Nephron progenitor cell (in vitro differentiated cells): ENCODE measurements around the gene HSPBP1.

Experiments
- DNase-seq: peaks from one replicate; pipeline ENCODE4 v3.0.0; 2021
- H3K27ac Mint-ChIP-seq: 2 replicates; pipeline ENCODE4 v1.8.0; 2021; ENCODE audit warnings: mild to moderate bottlenecking, moderate library complexity, mixed read lengths
- H3K27me3 Mint-ChIP-seq: 2 replicates; pipeline ENCODE4 v1.8.0; 2021; ENCODE audit warnings: mild to moderate bottlenecking, low read depth, mixed read lengths; ENCODE audit not compliant: poor library complexity
- H3K36me3 Mint-ChIP-seq: 2 replicates; pipeline ENCODE4 v1.8.0; 2021; ENCODE audit warnings: low read depth, mixed read lengths
- H3K4me1 Mint-ChIP-seq: 2 replicates; pipeline ENCODE4 v1.8.0; 2021; ENCODE audit warnings: mixed read lengths
- H3K4me3 Mint-ChIP-seq: 2 replicates; pipeline ENCODE4 v1.8.0; 2021; ENCODE audit warnings: mild to moderate bottlenecking, moderate library complexity, mixed read lengths
- H3K9me3 Mint-ChIP-seq: 2 replicates; pipeline ENCODE4 v1.8.0; 2021; ENCODE audit warnings: mild to moderate bottlenecking, moderate library complexity, mixed read lengths
- TF ChIP-seq, protein P1 (sequence below): fragments of 200-600 bp; sonication (generic); IDR thresholded peaks from 2 replicates; pipeline ENCODE4 v1.5.0; 2021; ENCODE audit warnings: antibody characterized with exemption

HSPBP1 gene

GRCh38 chr19:55250262-55251036, 29.5 kb downstream of the HSPBP1 start:
- H3K27ac Mint-ChIP-seq: peak overlapping the region; percentile 91
- peaks cover 60% of the 10 kb centered on the region for H3K4me1 Mint-ChIP-seq
- no peaks in the 10 kb centered on the region for H3K36me3 Mint-ChIP-seq
- no peaks in the 10 kb centered on the region for H3K9me3 Mint-ChIP-seq
- TF ChIP-seq, protein P1, sequence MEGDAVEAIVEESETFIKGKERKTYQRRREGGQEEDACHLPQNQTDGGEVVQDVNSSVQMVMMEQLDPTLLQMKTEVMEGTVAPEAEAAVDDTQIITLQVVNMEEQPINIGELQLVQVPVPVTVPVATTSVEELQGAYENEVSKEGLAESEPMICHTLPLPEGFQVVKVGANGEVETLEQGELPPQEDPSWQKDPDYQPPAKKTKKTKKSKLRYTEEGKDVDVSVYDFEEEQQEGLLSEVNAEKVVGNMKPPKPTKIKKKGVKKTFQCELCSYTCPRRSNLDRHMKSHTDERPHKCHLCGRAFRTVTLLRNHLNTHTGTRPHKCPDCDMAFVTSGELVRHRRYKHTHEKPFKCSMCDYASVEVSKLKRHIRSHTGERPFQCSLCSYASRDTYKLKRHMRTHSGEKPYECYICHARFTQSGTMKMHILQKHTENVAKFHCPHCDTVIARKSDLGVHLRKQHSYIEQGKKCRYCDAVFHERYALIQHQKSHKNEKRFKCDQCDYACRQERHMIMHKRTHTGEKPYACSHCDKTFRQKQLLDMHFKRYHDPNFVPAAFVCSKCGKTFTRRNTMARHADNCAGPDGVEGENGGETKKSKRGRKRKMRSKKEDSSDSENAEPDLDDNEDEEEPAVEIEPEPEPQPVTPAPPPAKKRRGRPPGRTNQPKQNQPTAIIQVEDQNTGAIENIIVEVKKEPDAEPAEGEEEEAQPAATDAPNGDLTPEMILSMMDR: no peak
- H3K27me3 Mint-ChIP-seq: no peaks in the 10 kb centered on the region
- peak; percentile 36 for DNase-seq
- no peak overlapping the region for H3K4me3 Mint-ChIP-seq

DNA sequence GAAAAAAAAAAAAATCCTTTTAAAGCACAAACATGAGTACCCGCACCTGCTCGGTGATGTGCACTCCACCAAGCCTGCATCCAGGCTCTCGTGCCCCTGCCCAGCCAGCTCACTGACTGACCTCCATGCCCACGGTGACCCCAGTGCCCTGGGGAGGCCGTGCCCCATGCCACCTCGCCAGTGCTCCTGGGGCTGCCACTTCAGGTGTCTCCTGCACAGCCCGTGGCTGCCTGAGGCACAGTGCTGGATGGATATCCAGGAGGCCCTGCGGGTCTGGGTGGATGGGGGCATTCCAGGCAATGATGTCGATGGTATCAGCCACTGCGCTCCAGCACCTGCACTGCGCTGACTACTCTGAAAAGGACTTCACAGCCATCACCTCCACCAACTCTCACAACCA, 30.1 kb downstream of the HSPBP1 start:
- Mint-ChIP-seq H3K36me3 (no peaks in the 10 kb centered on the region), H3K27ac (no peak overlapping the region), H3K9me3 (no peaks in the 10 kb centered on the region), H3K27me3 (no peaks in the 10 kb centered on the region), H3K4me1 (peaks cover 54% of the 10 kb centered on the region), H3K4me3 (no peak overlapping the region)
- TF ChIP-seq, protein P1: no peak
- DNase-seq: no peak

- DNase-seq: no peak
- peaks cover 2% of the 10 kb centered on the region for H3K36me3 Mint-ChIP-seq
- no peak overlapping the region for H3K4me3 Mint-ChIP-seq
- peaks cover 42% of the 10 kb centered on the region for H3K4me1 Mint-ChIP-seq
- TF ChIP-seq, protein P1: no peak
- peak overlapping the region; percentile 86 for H3K27ac Mint-ChIP-seq
- no peaks in the 10 kb centered on the region for H3K27me3 Mint-ChIP-seq
- H3K9me3 Mint-ChIP-seq: no peaks in the 10 kb centered on the region
These were observed 31.2 kb downstream of the HSPBP1 start for GRCh38 chr19:55248704-55249103.

GRCh38 chr19:55248166-55248675, 31.7 kb downstream of the HSPBP1 start:
- Mint-ChIP-seq H3K36me3 (peaks cover 7% of the 10 kb centered on the region), H3K27ac (peak overlapping the region; percentile 86)

DNA sequence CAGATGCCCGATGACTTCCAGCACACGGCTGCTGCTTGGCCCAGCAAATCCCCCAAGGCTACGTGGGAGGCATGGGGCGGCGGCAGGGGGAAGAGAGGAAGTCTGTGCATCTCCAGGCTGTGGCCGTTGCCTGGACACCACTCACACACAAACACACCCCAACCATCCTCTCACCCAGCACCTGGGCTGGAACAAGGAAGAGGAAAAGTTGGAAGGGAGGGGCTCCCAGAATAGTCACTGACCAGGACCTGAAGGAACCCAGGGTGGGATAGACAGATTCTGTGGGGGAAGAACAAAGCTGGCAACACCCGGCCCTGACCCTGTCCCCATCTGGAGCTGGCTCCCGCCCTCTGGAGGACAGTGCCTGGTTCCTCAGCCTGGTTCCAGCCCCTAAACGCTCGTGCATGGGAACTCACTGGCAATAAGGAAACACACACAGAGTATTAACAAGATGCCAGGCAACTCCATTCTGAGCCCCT, 32.2 kb downstream of the HSPBP1 start:
- Mint-ChIP-seq H3K4me3 (no peak overlapping the region), H3K27me3 (no peaks in the 10 kb centered on the region), H3K9me3 (no peaks in the 10 kb centered on the region), H3K36me3 (peaks cover 12% of the 10 kb centered on the region), H3K4me1 (peaks cover 36% of the 10 kb centered on the region), H3K27ac (no peak overlapping the region)
- DNase-seq: no peak
- TF ChIP-seq, protein P1: no peak

More at GRCh38 chr19:55248166-55248675, 31.7 kb downstream of the HSPBP1 start:
- TF ChIP-seq, protein P1: no peak
- H3K27me3 Mint-ChIP-seq: no peaks in the 10 kb centered on the region
- H3K4me1 Mint-ChIP-seq: peaks cover 38% of the 10 kb centered on the region
- no peaks in the 10 kb centered on the region for H3K9me3 Mint-ChIP-seq
- DNase-seq: no peak
- H3K4me3 Mint-ChIP-seq: no peak overlapping the region
